DND-41 (cell line): ENCODE measurements around the gene HOGA1.

Experiments used
- ATAC-seq: fragments of 200-7000 bp; cut with Tn5 transposase; 3 replicates; pipeline ENCODE4 v1.9.1; 2021; ENCODE audit warnings: low read depth; ENCODE audit not compliant: insufficient read depth
- DNase-seq: peaks from one replicate; pipeline ENCODE4 v3.0.0-alpha.2; 2020
- H2AFZ ChIP-seq: 2 replicates; pipeline ENCODE4 v1.6.0; 2012; ENCODE audit warnings: low read depth, low read length
- H3K27ac ChIP-seq: 2 replicates; pipeline ENCODE4 v1.5.1; 2012; ENCODE audit warnings: low read length, inconsistent platforms
- H3K27me3 ChIP-seq: fragments of 200-600 bp; sonication (generic); 2 replicates; pipeline ENCODE4 v1.6.0; 2012; ENCODE audit warnings: low read length, mild to moderate bottlenecking, inconsistent platforms; ENCODE audit not compliant: insufficient read depth, poor library complexity
- H3K36me3 ChIP-seq: 2 replicates; pipeline ENCODE4 v1.5.1; 2012; ENCODE audit warnings: low read length, inconsistent platforms; ENCODE audit not compliant: insufficient read depth
- H3K4me1 ChIP-seq: 2 replicates; pipeline ENCODE4 v1.5.1; 2012; ENCODE audit warnings: mild to moderate bottlenecking, low read length; ENCODE audit not compliant: insufficient read depth
- H3K4me2 ChIP-seq: 2 replicates; pipeline ENCODE4 v1.6.0; 2012; ENCODE audit warnings: mild to moderate bottlenecking, moderate library complexity, low read length, inconsistent platforms; ENCODE audit not compliant: insufficient read depth
- H3K4me3 ChIP-seq, 2 experiments: fragments of 200-600 bp in 1 of 2; shearing (Covaris generic) in 1 of 2; 2 replicates each; pipeline ENCODE4 v1.5.1; 2012 to 2016; ENCODE audit warnings: inconsistent platforms in 2 of 2, low read length in 2 of 2, mild to moderate bottlenecking in 2 of 2, low read depth in 1 of 2, moderate library complexity in 1 of 2
- H3K79me2 ChIP-seq: 2 replicates; pipeline ENCODE4 v1.6.0; 2012; ENCODE audit warnings: low read length, inconsistent platforms; ENCODE audit not compliant: insufficient read depth
- H3K9ac ChIP-seq: 2 replicates; pipeline ENCODE4 v1.6.0; 2012; ENCODE audit warnings: low read depth, mild to moderate bottlenecking, inconsistent platforms, low read length, moderate library complexity
- H3K9me3 ChIP-seq: 2 replicates; pipeline ENCODE4 v1.5.1; 2012; ENCODE audit warnings: low read length, moderate library complexity, mild to moderate bottlenecking, inconsistent platforms; ENCODE audit not compliant: insufficient read depth, severe bottlenecking
- H4K20me1 ChIP-seq: 2 replicates; pipeline ENCODE4 v1.6.0; 2012; ENCODE audit warnings: low read length; ENCODE audit not compliant: insufficient read depth
- CTCF ChIP-seq: IDR thresholded peaks from 2 replicates; pipeline ENCODE4 v1.5.1; 2012; ENCODE audit warnings: borderline replicate concordance, low read length, moderate library complexity, mild to moderate bottlenecking; ENCODE audit not compliant: poor library complexity, severe bottlenecking; ENCODE audit errors: extremely low read depth
- EZH2 ChIP-seq: IDR thresholded peaks from 3 replicates; pipeline ENCODE4 v1.6.1; 2012; ENCODE audit warnings: borderline replicate concordance, low read depth, mild to moderate bottlenecking, moderate library complexity, low read length, inconsistent platforms; ENCODE audit not compliant: severe bottlenecking

HOGA1 gene

GRCh38 chr10:97578171-97578844 is 5.9 kb upstream of the HOGA1 start:
- H3K79me2 ChIP-seq: no peaks in the 10 kb centered on the region
- TF ChIP-seq EZH2: no peak
- no peak for TF ChIP-seq CTCF
- DNase-seq: no peak

GRCh38 chr10:97580421-97581367 is 3.5 kb upstream of the HOGA1 start:
- H3K9ac ChIP-seq: no peak overlapping the region
- H3K27ac ChIP-seq: no peak overlapping the region
- no peaks in the 10 kb centered on the region for H3K36me3 ChIP-seq
- H3K27me3 ChIP-seq: no peaks in the 10 kb centered on the region
- no peak for TF ChIP-seq EZH2
- TF ChIP-seq CTCF: no peak
- H3K4me1 ChIP-seq: no peaks in the 10 kb centered on the region
- ATAC-seq: no peak
- no peaks in the 10 kb centered on the region; the same call in 1 of the 2 replicates for H4K20me1 ChIP-seq
- H3K4me2 ChIP-seq: no peak overlapping the region
- H2AFZ ChIP-seq: no peak overlapping the region
- H3K9me3 ChIP-seq: no peaks in the 10 kb centered on the region
- H3K79me2 ChIP-seq: no peaks in the 10 kb centered on the region
- DNase-seq: no peak
- H3K4me3 ChIP-seq: no peak overlapping the region

More at GRCh38 chr10:97578171-97578844, 5.9 kb upstream of the HOGA1 start:
- Histone ChIP-seq H3K36me3 (no peaks in the 10 kb centered on the region), H3K9ac (no peak overlapping the region), H3K4me2 (no peak overlapping the region), H3K4me1 (no peaks in the 10 kb centered on the region), H3K27me3 (no peaks in the 10 kb centered on the region), H3K4me3 (no peak overlapping the region), H3K27ac (no peak overlapping the region), H3K9me3 (no peaks in the 10 kb centered on the region), H4K20me1 (no peaks in the 10 kb centered on the region; the same call in 1 of the 2 replicates), H2AFZ (no peak overlapping the region)
- no peak for ATAC-seq

GRCh38 chr10:97582169-97582568 is 2.0 kb upstream of the HOGA1 start:
- no peak for DNase-seq
- no peak overlapping the region for H3K27ac ChIP-seq
- H3K27me3 ChIP-seq: peaks cover 6% of the 10 kb centered on the region
- no peaks in the 10 kb centered on the region for H3K79me2 ChIP-seq
- no peak overlapping the region for H2AFZ ChIP-seq
- H3K36me3 ChIP-seq: no peaks in the 10 kb centered on the region
- no peak overlapping the region for H3K9ac ChIP-seq
- H3K4me1 ChIP-seq: no peaks in the 10 kb centered on the region
- H3K4me3 ChIP-seq: no peak overlapping the region
- H3K9me3 ChIP-seq: no peaks in the 10 kb centered on the region
- H4K20me1 ChIP-seq: no peaks in the 10 kb centered on the region; the same call in 1 of the 2 replicates
- no peak for TF ChIP-seq EZH2
- no peak for TF ChIP-seq CTCF
- H3K4me2 ChIP-seq: no peak overlapping the region
- ATAC-seq: no peak
